CD4-positive, alpha-beta T cell treated with Interferon alpha-2 for 1 hour (primary cell): ENCODE measurements around the gene DBT.

Experiments
- DNase-seq, 2 donors: peaks; one replicate each; pipeline ENCODE4 v3.0.0-alpha.2; 2020 to 2022

DBT gene

GRCh38 chr1:100184536-100184935 is 65.1 kb downstream of the DBT start:
- peak in 1 of 2 donors; percentile 9 for DNase-seq

GRCh38 chr1:100183370-100183769 is 66.3 kb downstream of the DBT start:
- no peak for DNase-seq

GRCh38 chr1:100178091-100178490 is 71.5 kb downstream of the DBT start, which contains the start of gene LRRC39:
Gene LRRC39, minus strand, starts transcription at chr1:100178256. Its CDS starts 9,740 bp downstream, at chr1:100168516.
- DNase-seq: no peak

- DNase-seq: no peak
These were observed 72.2 kb downstream of the DBT start for GRCh38 chr1:100177295-100178041.

GRCh38 chr1:100168051-100168450 is 81.6 kb downstream of the DBT start:
- no peak for DNase-seq

GRCh38 chr1:100164702-100165101 is 84.9 kb downstream of the DBT start:
- no peak for DNase-seq

- DNase-seq: no peak
These were observed 85.4 kb downstream of the DBT start for GRCh38 chr1:100164216-100164615.

GRCh38 chr1:100162881-100163280 is 86.8 kb downstream of the DBT start:
- no peak for DNase-seq

- DNase-seq: no peak
These were observed 97.4 kb downstream of the DBT start for GRCh38 chr1:100152271-100152670.

GRCh38 chr1:100151679-100152078 is 98.0 kb downstream of the DBT start:
- no peak for DNase-seq

GRCh38 chr1:100147875-100148274 is 101.8 kb downstream of the DBT start:
- DNase-seq: no peak

- DNase-seq: no peak
These were observed 102.7 kb downstream of the DBT start for GRCh38 chr1:100146958-100147357.

- DNase-seq: no peak
These were observed 104.5 kb downstream of the DBT start for GRCh38 chr1:100145116-100145515.

- no peak for DNase-seq
These were observed 107.3 kb downstream of the DBT start for GRCh38 chr1:100142343-100142742.

- no peak for DNase-seq
These were observed 108.4 kb downstream of the DBT start for GRCh38 chr1:100141192-100141591.

- no peak for DNase-seq
These were observed 112.0 kb downstream of the DBT start for GRCh38 chr1:100137602-100138001.
